Effector memory CD4-positive, alpha-beta T cell (primary cell): ENCODE measurements around the gene MAPK1IP1L.

Experiments
- DNase-seq, 3 donors: peaks; one replicate each; pipeline ENCODE4 v3.0.0-alpha.2; 2020
- H3K27ac ChIP-seq: 2 replicates; pipeline ENCODE4 v1.7.0; 2013; ENCODE audit warnings: mild to moderate bottlenecking, low read length, moderate library complexity; ENCODE audit not compliant: insufficient read depth, poor library complexity, severe bottlenecking
- H3K27me3 ChIP-seq: replicated peaks from 2 replicates; pipeline ENCODE4 v1.7.0; 2013; ENCODE audit warnings: mild to moderate bottlenecking, low read length; ENCODE audit not compliant: insufficient read depth, control insufficient read depth, poor library complexity, severe bottlenecking
- H3K36me3 ChIP-seq: 2 replicates; pipeline ENCODE4 v1.7.0; 2013; ENCODE audit warnings: mild to moderate bottlenecking, low read length, moderate library complexity; ENCODE audit not compliant: control insufficient read depth, insufficient read depth
- H3K4me1 ChIP-seq: 2 replicates; pipeline ENCODE4 v1.7.0; 2013; ENCODE audit warnings: low read length, mild to moderate bottlenecking; ENCODE audit not compliant: control insufficient read depth, insufficient read depth, poor library complexity, severe bottlenecking
- H3K4me3 ChIP-seq: 2 replicates; pipeline ENCODE4 v1.7.0; 2013; ENCODE audit warnings: low read length, low read depth, mild to moderate bottlenecking; ENCODE audit not compliant: insufficient read depth, poor library complexity, severe bottlenecking
- H3K9me3 ChIP-seq: 2 replicates; pipeline ENCODE4 v1.7.0; 2013; ENCODE audit warnings: mild to moderate bottlenecking, low read length, moderate library complexity; ENCODE audit not compliant: control insufficient read depth

MAPK1IP1L gene

DNA sequence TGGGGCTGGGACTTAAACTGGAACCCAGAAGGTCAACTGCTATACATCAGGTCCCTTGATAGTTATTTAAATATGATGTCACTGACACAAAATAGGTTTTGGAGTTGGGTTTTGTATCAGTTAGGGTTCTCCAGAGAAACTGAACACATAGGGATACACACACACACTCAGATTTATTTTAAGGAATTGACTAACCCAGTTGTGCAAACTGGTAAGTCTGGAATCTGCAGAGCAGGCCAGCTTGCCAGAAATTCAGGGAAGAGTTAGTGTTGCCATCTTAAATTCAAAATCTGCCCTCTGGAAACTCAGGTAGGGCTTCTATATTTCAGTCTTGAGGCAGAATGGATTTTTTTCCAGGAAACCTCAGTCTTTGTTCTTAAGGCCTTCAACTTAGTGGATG lies 36.9 kb downstream of the MAPK1IP1L start:
- H3K4me1 ChIP-seq, result no peaks in the 10 kb centered on the region
- H3K27me3 ChIP-seq, result no peaks in the 10 kb centered on the region
- no peaks in the 10 kb centered on the region for H3K36me3 ChIP-seq
- no peak overlapping the region for H3K27ac ChIP-seq
- no peak overlapping the region for H3K4me3 ChIP-seq
- no peak for DNase-seq
- no peaks in the 10 kb centered on the region for H3K9me3 ChIP-seq

DNA sequence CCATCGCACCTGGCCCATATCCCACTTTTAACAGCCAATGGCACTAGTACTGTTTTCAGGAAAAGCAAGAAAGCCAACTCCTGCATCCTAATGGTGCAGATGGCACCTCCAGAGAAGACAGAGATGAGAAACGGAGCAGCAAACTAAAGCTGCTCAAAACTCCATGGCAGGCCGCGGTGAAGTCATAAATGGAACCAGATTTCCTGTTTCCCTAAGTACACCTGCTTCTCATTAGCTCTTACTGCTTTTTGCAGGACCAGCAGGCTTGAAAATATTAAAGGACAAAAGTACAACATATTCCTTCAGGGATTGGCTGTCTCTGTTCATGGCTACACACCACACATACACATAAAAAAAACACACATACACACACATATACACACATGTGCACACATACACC lies 40.9 kb downstream of the MAPK1IP1L start:
- Histone ChIP-seq H3K4me3 (no peak overlapping the region), H3K27ac (no peak overlapping the region), H3K36me3 (no peaks in the 10 kb centered on the region), H3K9me3 (no peaks in the 10 kb centered on the region), H3K4me1 (no peaks in the 10 kb centered on the region), H3K27me3 (no peaks in the 10 kb centered on the region)
- DNase-seq, result no peak

DNA sequence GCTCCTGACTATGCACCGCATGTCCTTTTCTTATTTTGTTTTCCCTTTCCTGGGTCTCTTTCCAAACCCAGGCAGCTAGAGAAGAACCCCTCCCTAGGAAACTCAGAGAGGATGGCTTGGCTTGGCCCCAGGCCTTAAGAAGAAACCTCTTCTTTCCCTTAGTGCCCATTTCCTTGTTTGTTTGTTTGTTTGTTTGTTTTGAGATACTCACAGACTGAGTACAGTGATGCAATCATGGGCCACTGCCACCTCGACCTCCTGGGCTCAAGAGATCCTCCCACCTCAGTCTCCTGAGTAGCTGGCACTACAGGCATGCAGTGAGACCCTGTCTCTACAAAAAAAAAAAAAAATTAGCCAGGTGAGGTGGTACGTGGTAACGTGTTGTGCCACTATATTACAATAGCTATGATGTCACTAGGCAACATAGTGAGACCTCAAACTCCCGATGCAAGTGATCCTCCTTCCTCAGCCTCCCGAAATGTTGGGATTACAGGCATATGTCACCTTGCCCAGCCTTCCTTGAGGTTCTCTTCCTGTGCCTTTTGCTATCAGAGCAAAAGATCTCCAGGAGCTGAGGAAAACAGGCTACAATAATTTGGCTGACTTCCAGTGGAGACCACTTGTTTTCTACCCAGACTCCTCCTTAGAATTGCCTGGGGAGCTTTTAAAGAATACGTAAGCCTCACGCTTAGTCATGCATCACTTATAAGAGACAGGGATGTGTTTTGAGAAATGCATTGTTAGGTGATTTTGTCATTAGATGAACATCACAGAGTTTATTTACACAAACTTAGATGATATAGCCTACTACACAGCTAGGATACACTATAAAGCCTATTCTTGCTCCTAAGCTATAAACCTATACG lies 43.1 kb downstream of the MAPK1IP1L start:
- no peaks in the 10 kb centered on the region for H3K4me1 ChIP-seq
- H3K27me3 ChIP-seq, result no peaks in the 10 kb centered on the region
- no peaks in the 10 kb centered on the region for H3K9me3 ChIP-seq
- no peak overlapping the region for H3K27ac ChIP-seq
- H3K36me3 ChIP-seq, result no peaks in the 10 kb centered on the region
- no peak overlapping the region for H3K4me3 ChIP-seq
- no peak for DNase-seq

DNA sequence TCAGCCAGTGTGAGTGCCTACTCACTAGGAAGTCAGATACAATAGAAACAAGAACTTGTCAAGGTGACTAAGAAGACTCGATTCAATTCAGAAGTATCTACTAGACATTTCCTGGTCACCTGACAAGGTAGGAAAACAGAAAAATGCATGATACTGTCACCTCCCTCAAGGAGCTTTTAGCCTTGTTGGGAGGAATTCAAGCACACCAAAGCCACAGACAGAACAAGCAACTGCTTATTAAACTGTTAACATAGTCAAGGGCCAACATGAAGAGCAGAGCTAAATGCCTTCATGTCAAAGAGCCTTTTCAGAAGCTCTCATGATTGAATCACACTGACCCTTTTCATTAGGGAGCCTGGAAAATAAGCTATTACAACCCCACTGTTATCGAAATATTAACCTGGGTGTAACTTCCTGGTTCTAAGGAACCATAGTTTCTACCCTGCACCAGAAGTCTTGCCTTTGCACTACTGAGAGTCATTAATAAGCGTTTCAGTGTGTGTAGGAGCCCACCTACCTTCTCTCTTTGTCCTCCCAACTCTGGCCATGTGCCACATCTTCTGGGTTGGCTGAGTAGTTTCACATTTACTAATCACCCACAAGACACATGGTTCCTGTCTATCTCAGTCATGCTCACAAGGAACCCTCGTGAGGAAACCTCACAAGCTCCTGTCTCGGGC lies 46.6 kb downstream of the MAPK1IP1L start:
- no peak overlapping the region for H3K4me3 ChIP-seq
- H3K27ac ChIP-seq, result no peak overlapping the region
- H3K27me3 ChIP-seq, result no peaks in the 10 kb centered on the region
- no peaks in the 10 kb centered on the region for H3K36me3 ChIP-seq
- H3K4me1 ChIP-seq, result peaks cover 6% of the 10 kb centered on the region
- peak in 1 of 3 donors; percentile 6 for DNase-seq
- no peaks in the 10 kb centered on the region for H3K9me3 ChIP-seq

DNA sequence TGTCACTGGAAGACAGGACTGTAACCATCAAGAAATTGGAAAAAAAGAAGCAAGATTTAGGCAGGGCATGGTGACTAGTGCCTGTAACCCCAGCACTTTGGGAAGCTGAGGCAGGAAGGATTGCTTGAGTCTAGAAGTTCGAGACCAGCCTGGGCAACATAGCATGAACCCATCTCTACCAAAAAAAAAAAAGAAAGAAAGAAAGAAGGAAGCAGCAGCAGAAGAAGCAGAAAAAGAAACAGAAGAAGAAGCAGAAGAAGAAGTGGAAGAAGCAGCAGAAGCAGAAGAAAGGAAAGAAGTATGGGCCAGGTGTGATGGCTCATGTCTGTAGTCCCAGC lies 47.1 kb downstream of the MAPK1IP1L start:
- peaks cover 11% of the 10 kb centered on the region for H3K4me1 ChIP-seq
- H3K27ac ChIP-seq, result no peak overlapping the region

DNA sequence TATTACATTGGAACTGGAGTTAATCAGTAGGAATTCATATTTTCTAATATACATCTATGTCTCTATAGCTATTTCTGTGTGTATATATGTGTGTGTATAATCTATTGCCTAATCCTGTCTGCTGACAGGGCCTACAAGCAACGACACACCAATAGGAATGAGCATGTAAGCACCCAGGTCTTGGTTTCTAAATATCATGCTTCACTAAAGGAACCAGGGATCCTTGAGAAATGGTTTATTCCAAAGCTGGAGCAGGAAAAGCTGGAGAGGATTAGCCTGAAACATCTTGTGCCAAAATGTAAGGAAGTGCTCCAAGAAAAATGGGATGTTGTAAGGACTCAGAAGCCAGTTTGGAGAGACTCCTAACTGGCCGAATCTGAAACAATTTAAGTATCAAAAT lies 48.3 kb downstream of the MAPK1IP1L start:
- H3K27me3 ChIP-seq, result no peaks in the 10 kb centered on the region
- no peak for DNase-seq
- H3K27ac ChIP-seq, result no peak overlapping the region
- H3K9me3 ChIP-seq, result no peaks in the 10 kb centered on the region
- H3K4me3 ChIP-seq, result no peak overlapping the region
- peaks cover 22% of the 10 kb centered on the region for H3K4me1 ChIP-seq
- no peaks in the 10 kb centered on the region for H3K36me3 ChIP-seq

More for the DNA sequence above, 47.1 kb downstream of the MAPK1IP1L start:
- no peaks in the 10 kb centered on the region for H3K9me3 ChIP-seq
- no peak overlapping the region for H3K4me3 ChIP-seq
- no peak for DNase-seq
- no peaks in the 10 kb centered on the region for H3K36me3 ChIP-seq
- no peaks in the 10 kb centered on the region for H3K27me3 ChIP-seq

DNA sequence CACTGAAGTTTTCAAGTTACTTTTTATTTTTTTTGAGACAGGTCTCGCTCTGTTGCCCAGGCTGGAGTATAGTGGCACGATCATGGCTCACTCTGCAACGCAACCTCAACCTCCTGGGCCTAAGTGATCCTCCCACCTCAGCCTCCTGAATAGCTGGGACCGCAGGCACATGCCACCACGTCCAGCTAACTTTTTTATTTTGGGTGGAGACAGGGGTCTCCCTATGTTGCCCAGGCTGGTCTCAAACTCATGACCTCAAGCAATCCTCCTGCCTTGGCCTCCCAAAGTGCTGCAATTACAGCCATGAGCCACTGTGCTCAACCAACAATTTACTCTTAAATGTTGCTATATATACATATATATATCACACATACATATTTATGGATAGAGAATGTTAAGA lies 50.3 kb downstream of the MAPK1IP1L start:
- DNase-seq, result no peak
- peaks cover 22% of the 10 kb centered on the region for H3K4me1 ChIP-seq
- H3K4me3 ChIP-seq, result no peak overlapping the region
- H3K27ac ChIP-seq, result peak overlapping the region; percentile 57
- no peaks in the 10 kb centered on the region for H3K27me3 ChIP-seq
- no peaks in the 10 kb centered on the region for H3K36me3 ChIP-seq
- no peaks in the 10 kb centered on the region for H3K9me3 ChIP-seq

DNA sequence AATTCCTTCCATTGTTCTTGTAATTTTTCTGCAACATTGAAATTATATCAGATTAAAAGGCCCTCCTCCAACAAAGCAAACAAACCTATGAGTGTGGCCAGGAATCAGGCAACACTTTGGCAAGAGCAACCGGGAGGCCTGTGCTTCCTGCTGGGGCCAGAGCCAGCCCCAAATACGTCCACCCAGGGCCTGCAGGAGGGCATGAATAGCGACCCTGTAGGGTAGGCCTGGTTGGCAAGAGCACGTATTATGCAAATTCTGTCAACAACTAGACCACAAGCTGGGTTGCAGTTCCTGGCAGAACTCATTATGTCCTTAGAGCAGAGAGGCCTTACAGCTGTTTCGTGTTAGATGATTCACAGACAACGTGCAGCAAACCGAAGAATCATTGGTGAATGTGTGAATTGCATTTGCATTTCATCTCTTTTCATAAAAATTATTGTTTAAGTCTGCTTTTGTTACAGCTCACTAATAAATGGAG lies 50.7 kb downstream of the MAPK1IP1L start:
- Histone ChIP-seq H3K27me3 (no peaks in the 10 kb centered on the region), H3K4me1 (peaks cover 22% of the 10 kb centered on the region)
- peak; percentile 19 to 29 (median 24) for DNase-seq

DNA sequence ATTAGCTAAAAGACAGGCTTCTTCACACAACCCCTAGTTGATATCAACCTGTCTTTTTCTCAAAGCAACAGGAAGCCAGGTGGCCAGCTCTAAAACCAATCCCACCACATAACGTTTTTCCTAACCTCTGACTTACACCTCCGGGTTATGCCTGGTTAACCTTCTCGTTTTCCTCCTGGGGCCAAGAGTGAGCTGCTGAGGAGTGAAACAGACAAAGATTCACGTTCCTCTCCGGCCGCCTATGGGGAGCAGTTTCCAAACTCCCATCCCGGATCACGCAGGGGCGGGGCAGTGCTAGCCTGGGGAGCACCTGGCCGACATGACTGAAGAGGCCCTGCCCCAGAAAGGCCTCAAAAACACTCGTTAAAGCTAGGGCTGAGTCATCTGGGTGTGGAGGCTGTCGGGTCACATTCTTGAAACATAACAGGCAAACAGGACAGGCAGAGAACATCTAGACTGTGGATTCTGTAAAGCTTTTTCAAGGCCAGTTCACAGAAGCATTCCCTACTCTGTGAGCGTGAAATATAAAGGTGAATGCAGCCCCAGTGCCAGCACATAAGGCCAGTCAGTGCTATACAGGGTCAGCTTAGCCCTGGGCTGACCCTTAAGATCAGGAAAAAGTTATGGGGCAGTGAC lies 51.7 kb downstream of the MAPK1IP1L start:
- no peaks in the 10 kb centered on the region for H3K27me3 ChIP-seq
- peaks cover 29% of the 10 kb centered on the region for H3K4me1 ChIP-seq
- DNase-seq, result peak; percentile 35 to 55 (median 53)
- no peaks in the 10 kb centered on the region for H3K36me3 ChIP-seq
- H3K4me3 ChIP-seq, result no peak overlapping the region
- H3K9me3 ChIP-seq, result no peaks in the 10 kb centered on the region
- peak overlapping the region; percentile 57 for H3K27ac ChIP-seq

More for the DNA sequence above, 50.7 kb downstream of the MAPK1IP1L start:
- Histone ChIP-seq H3K27ac (peak overlapping the region; percentile 57), H3K4me3 (no peak overlapping the region), H3K9me3 (no peaks in the 10 kb centered on the region), H3K36me3 (no peaks in the 10 kb centered on the region)
